ENCODE measurements around the gene BRIP1. TPM values are rescaled to one million over a fixed set of nuclear protein-coding genes. Genes with fewer than 3 reads are reported as not detected.

Gene BRIP1
- total and polyA plus RNA-seq, 9 of the 15 experiments (the other 6 are each of a cell fraction or from before 2014, with no cell fraction given): 2.4 to 17.5 (median 11.2) TPM

GRCh38 chr17:61755078-61755477, 108.2 kb downstream of the BRIP1 start:
- H3K36me3 ChIP-seq (ENCODE audit: control insufficient read depth, insufficient read depth, low read length): peaks cover 3% of the 10 kb centered on the region; the same call in 1 of the 3 replicates
- CTCF ChIA-PET (ENCODE audit: low intra/inter-chr PET ratio): no interaction called here
- no peak overlapping the region for H3K27ac ChIP-seq (ENCODE audit: extremely low read depth, low read depth, low read length)
- H3K27me3 ChIP-seq (ENCODE audit: control insufficient read depth in 2 of 2, insufficient read depth in 2 of 2, low read length in 2 of 2): no peaks in the 10 kb centered on the region
- H3K9me3 ChIP-seq (replicated peaks; ENCODE audit: control insufficient read depth, insufficient read depth, low read depth, low read length): no peaks in the 10 kb centered on the region
- POLR2A ChIA-PET: interaction anchor here (2.7 kb wide), 1 partner anchor 9 kb away, joined by 12 read pairs; no protein-coding TSS in a partner anchor
- DNase-seq (ENCODE audit: extremely low read depth in 1 of 4, low spot score in 3 of 4) (no peak), ATAC-seq (no peak), FAIRE-seq (no peak)
- in situ Hi-C loops (cut with MboI): no loop called here
- TF ChIP-seq MCM7 (IDR thresholded peaks at IDR 0.05) (no peak), ZBTB11 (CRISPR knock-in tag; IDR thresholded peaks at IDR 0.05) (peak in 1 of 3 experiments; percentile 88; a peak in 2 of 6 replicates), ZNF77 (CRISPR knock-in tag; IDR thresholded peaks at IDR 0.05) (no peak), MYBL2 (IDR thresholded peaks at IDR 0.05; ENCODE audit: low read depth) (no peak), MYBL2 (CRISPR knock-in tag; IDR thresholded peaks at IDR 0.05; ENCODE audit: borderline replicate concordance) (no peak)
- H2AFZ ChIP-seq (ENCODE audit: low read depth, low read length): no peak overlapping the region
- no peaks in the 10 kb centered on the region for H3K4me1 ChIP-seq (replicated peaks in 1 of 2; ENCODE audit: control insufficient read depth in 2 of 2, insufficient read depth in 2 of 2, low read length in 2 of 2)
- intact Hi-C loops (cut with micrococcal nuclease): no loop called here
- no peaks in the 10 kb centered on the region for H4K20me1 ChIP-seq (replicated peaks; ENCODE audit: control insufficient read depth, insufficient read depth, low read length)
- H3K4me3 ChIP-seq: no peak overlapping the region
- no peaks in the 10 kb centered on the region for H3K9me1 ChIP-seq (ENCODE audit: control insufficient read depth, insufficient read depth, low read length)
- H3K4me2 ChIP-seq (ENCODE audit: insufficient read depth, low read length): no peak overlapping the region
- H3K9ac ChIP-seq (ENCODE audit: insufficient read depth in 1 of 2, low read depth in 2 of 2, low read length in 2 of 2): no peak overlapping the region
- no peaks in the 10 kb centered on the region for H3K79me2 ChIP-seq (ENCODE audit: control insufficient read depth, insufficient read depth, low read length)
- no TSS peak for BruUV-seq (replicated peaks)
